ENCODE data around the gene TERB1. TPM values are rescaled to one million over a fixed set of nuclear protein-coding genes. Genes with fewer than 3 reads are reported as not detected.

The TERB1 gene
- total and polyA plus RNA-seq, 2 of the 13 experiments (the other 11 are each of a cell fraction or from before 2014, with no cell fraction given): not detected

DNA sequence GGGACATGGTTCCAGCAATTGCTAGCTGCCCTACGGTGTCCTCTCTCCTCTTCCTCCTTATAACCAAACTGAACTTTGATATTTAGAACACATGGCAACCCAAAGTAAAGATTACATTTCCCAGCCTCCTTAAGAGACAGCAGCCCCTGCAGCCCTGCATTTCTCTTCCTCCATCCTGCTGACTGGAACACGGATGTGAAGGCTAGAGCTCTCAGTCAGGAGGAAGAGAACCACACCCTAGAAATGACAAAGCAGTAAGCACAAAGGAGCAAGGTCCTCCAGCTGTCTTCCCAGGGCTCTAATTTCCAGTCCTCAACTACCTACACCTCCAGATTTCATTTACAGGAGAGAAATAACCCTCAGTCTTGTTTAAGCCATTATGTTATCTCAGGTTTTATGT lies 60.9 kb downstream of the TERB1 start (continued):
- no peak for TF ChIP-seq ZFP36L1 (CRISPR knock-in tag; IDR thresholded peaks at IDR 0.05)
- no peak for TF ChIP-seq ADNP (CRISPR knock-in tag; IDR thresholded peaks at IDR 0.05)

DNA sequence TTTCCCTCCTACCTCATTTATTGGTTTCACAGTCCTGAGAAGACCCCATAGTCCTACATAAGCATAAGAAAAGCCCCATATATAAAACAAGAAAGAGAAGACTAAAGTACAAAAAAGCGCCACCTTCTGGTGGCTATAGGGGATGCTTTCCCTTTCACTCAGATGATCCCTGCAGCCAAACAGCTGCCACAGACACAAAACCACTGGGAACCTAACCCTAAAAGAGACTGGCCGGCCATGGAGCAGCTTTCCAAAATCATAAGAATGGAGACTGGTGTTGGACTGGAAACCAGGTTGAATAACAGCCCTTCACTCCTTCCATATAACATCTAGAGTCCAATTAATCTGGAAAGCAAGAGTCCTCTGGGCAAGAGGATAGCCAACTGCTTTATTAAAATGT lies 61.4 kb downstream of the TERB1 start:
- no peaks in the 10 kb centered on the region for H3K27me3 ChIP-seq (ENCODE audit: control insufficient read depth in 1 of 2, insufficient read depth in 2 of 2, low read length in 2 of 2)
- ChIA-PET POLR2A (no interaction called here), CTCF (ENCODE audit: low intra/inter-chr PET ratio, low total read pairs) (interaction anchor here (1.1 to 1.9 kb wide), 3 partner anchors 12 to 89 kb away, joined by 3 to 5 read pairs (median 5); no protein-coding TSS in a partner anchor)
- H3K9ac ChIP-seq (ENCODE audit: insufficient read depth, low read depth, low read length): no peak overlapping the region
- peak overlapping the region; percentile 3 for H3K27ac ChIP-seq (ENCODE audit: extremely low read length, insufficient read depth, low read length)
- H3K36me3 ChIP-seq (replicated peaks in 1 of 2; ENCODE audit: control insufficient read depth in 1 of 2, insufficient read depth in 2 of 2, low read length in 2 of 2): peaks cover 40 to 89% of the 10 kb centered on the region in 2 experiments
- H2AFZ ChIP-seq (ENCODE audit: low read length): no peak overlapping the region
- peaks cover 30% of the 10 kb centered on the region for H3K4me1 ChIP-seq (ENCODE audit: insufficient read depth, low read length)
- ATAC-seq (peak; percentile 81), FAIRE-seq (no peak), DNase-seq (ENCODE audit: low spot score) (peak; percentile 39)
- TF ChIP-seq HOXA5 (CRISPR knock-in tag; IDR thresholded peaks at IDR 0.05) (peak; percentile 64; the same call in 1 of the 2 replicates), ZNF550 (CRISPR knock-in tag; IDR thresholded peaks at IDR 0.05; ENCODE audit: borderline replicate concordance) (no peak), SSRP1 (CRISPR knock-in tag; IDR thresholded peaks at IDR 0.05) (no peak), CHD2 (IDR thresholded peaks at IDR 0.05; ENCODE audit: low read depth, low read length) (no peak), ZFP41 (CRISPR knock-in tag; IDR thresholded peaks at IDR 0.05; ENCODE audit: borderline replicate concordance) (no peak), ZNF383 (CRISPR knock-in tag; IDR thresholded peaks at IDR 0.05; ENCODE audit: borderline replicate concordance) (no peak), KAT8 (CRISPR knock-in tag; IDR thresholded peaks at IDR 0.05) (no peak), ZNF232 (CRISPR knock-in tag; IDR thresholded peaks at IDR 0.05; ENCODE audit: borderline replicate concordance) (no peak), SMC3 (IDR thresholded peaks at IDR 0.05; ENCODE audit: low read length) (peak; percentile 19; the same call in 1 of the 2 replicates), ARID2 (CRISPR knock-in tag; IDR thresholded peaks at IDR 0.05; ENCODE audit: borderline replicate concordance) (0 out of 2 replicates have a peak, but pooled peaks have one; percentile 66), RBFOX2 (IDR thresholded peaks at IDR 0.05; ENCODE audit: low read depth, low read length) (0 out of 2 replicates have a peak, but pooled peaks have one; percentile 23)
- TF ChIP-seq, protein P1, sequence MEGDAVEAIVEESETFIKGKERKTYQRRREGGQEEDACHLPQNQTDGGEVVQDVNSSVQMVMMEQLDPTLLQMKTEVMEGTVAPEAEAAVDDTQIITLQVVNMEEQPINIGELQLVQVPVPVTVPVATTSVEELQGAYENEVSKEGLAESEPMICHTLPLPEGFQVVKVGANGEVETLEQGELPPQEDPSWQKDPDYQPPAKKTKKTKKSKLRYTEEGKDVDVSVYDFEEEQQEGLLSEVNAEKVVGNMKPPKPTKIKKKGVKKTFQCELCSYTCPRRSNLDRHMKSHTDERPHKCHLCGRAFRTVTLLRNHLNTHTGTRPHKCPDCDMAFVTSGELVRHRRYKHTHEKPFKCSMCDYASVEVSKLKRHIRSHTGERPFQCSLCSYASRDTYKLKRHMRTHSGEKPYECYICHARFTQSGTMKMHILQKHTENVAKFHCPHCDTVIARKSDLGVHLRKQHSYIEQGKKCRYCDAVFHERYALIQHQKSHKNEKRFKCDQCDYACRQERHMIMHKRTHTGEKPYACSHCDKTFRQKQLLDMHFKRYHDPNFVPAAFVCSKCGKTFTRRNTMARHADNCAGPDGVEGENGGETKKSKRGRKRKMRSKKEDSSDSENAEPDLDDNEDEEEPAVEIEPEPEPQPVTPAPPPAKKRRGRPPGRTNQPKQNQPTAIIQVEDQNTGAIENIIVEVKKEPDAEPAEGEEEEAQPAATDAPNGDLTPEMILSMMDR (CRISPR knock-in tag; IDR thresholded peaks at IDR 0.05): peak; percentile 51
- TF ChIP-seq, protein P2, sequence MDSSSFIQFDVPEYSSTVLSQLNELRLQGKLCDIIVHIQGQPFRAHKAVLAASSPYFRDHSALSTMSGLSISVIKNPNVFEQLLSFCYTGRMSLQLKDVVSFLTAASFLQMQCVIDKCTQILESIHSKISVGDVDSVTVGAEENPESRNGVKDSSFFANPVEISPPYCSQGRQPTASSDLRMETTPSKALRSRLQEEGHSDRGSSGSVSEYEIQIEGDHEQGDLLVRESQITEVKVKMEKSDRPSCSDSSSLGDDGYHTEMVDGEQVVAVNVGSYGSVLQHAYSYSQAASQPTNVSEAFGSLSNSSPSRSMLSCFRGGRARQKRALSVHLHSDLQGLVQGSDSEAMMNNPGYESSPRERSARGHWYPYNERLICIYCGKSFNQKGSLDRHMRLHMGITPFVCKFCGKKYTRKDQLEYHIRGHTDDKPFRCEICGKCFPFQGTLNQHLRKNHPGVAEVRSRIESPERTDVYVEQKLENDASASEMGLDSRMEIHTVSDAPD (CRISPR knock-in tag; IDR thresholded peaks at IDR 0.05): no peak
- TF ChIP-seq, protein P3, sequence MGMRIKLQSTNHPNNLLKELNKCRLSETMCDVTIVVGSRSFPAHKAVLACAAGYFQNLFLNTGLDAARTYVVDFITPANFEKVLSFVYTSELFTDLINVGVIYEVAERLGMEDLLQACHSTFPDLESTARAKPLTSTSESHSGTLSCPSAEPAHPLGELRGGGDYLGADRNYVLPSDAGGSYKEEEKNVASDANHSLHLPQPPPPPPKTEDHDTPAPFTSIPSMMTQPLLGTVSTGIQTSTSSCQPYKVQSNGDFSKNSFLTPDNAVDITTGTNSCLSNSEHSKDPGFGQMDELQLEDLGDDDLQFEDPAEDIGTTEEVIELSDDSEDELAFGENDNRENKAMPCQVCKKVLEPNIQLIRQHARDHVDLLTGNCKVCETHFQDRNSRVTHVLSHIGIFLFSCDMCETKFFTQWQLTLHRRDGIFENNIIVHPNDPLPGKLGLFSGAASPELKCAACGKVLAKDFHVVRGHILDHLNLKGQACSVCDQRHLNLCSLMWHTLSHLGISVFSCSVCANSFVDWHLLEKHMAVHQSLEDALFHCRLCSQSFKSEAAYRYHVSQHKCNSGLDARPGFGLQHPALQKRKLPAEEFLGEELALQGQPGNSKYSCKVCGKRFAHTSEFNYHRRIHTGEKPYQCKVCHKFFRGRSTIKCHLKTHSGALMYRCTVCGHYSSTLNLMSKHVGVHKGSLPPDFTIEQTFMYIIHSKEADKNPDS (CRISPR knock-in tag; IDR thresholded peaks at IDR 0.05): no peak
- in situ Hi-C loops (cut with HindIII; ENCODE audit: extremely low pct_ligation_motif_present, low pct_unique_long_range_greater_than_20kb) (no loop called here), intact Hi-C loops (cut with micrococcal nuclease; ENCODE audit: unreplicated experiment) (loop anchor here (2.0 kb wide), 1 partner anchor 77 kb away; no protein-coding TSS in a partner anchor)
- H3K79me2 ChIP-seq (ENCODE audit: insufficient read depth, low read length): peaks cover 27% of the 10 kb centered on the region
- H3K4me2 ChIP-seq (ENCODE audit: low read depth, low read length): no peak overlapping the region
- H3K4me3 ChIP-seq (replicated peaks in 1 of 3; ENCODE audit: insufficient read depth in 1 of 3, low read depth in 2 of 3, low read length in 3 of 3): no peak overlapping the region
- WGBS (ENCODE audit: low lambda C conversion rate): 52% methylated on average over 2 of the region's 2 CpGs
- no peaks in the 10 kb centered on the region for H3K9me3 ChIP-seq (ENCODE audit: low read length)
- no TSS peak for BruUV-seq (replicated peaks)
- peaks cover 22% of the 10 kb centered on the region; the same call in 1 of the 2 replicates for H4K20me1 ChIP-seq (ENCODE audit: insufficient read depth, low read length)
